ENCODE results near the gene CAMLG.

DNA sequence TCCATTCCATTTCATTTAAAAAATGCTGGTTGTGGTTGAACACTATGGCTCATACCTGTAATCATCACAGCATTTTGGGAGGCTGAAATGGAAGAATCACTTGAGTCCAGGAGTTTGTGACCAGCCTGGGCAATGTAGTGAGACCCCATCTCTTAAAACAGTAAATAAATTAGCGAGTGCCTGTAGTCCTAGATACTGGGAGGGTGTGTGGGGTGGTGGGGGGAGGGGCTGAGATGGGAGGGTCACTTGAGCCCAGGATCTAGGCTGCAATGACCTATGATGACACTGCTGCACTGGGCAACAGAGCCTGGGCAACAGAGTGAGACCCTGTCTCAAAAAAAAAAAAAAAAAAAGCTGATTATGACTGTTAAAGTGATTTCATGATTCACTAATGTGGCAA, 49.3 kb downstream of the CAMLG start:
- TF ChIP-seq ZNF274 (IDR thresholded peaks at IDR 0.05; ENCODE audit: low read depth, low read length), result no peak
- no peak for TF ChIP-seq YY1 (IDR thresholded peaks at IDR 0.05; ENCODE audit: insufficient read depth, insufficient read length)
- no peak for TF ChIP-seq SUZ12 (IDR thresholded peaks at IDR 0.05; ENCODE audit: extremely low read depth, insufficient read depth, insufficient read length)
